Transverse colon (tissue), 4 donors: ENCODE results near the gene CD300A. TPM values are rescaled to one million over a fixed set of nuclear protein-coding genes. Genes with fewer than 3 reads are reported as not detected.

Experiments
- DNase-seq: peaks from one replicate; pipeline ENCODE4 v3.0.0-alpha.2; 2019
- H3K27ac ChIP-seq, 4 donors: fragments of 200-600 bp; sonication (generic); 2 replicates each; pipeline ENCODE4 v1.5.1; 2016 to 2018; ENCODE audit warnings: inconsistent platforms in 4 of 4
- H3K27me3 ChIP-seq: fragments of 200-600 bp; sonication (generic); 2 replicates; pipeline ENCODE4 v1.5.1; 2017; ENCODE audit warnings: inconsistent platforms
- H3K36me3 ChIP-seq, 4 donors: fragments of 200-600 bp; sonication (generic); 2 replicates each; pipeline ENCODE4 v1.5.1; 2017 to 2019; ENCODE audit warnings: inconsistent platforms in 4 of 4
- H3K4me1 ChIP-seq, 4 donors: fragments of 200-600 bp; sonication (generic); 2 replicates each; pipeline ENCODE4 v1.5.1; 2017 to 2020; ENCODE audit warnings: inconsistent platforms in 4 of 4
- H3K4me3 ChIP-seq, 4 donors: fragments of 200-600 bp; sonication (generic); 1 replicate in 1 of 4; 2 replicates in 3 of 4; pipeline versions ENCODE4 v1.5.1 to v1.6.1; 2017 to 2019; ENCODE audit warnings: inconsistent platforms in 4 of 4
- H3K9me3 ChIP-seq, 2 donors: fragments of 200-600 bp; sonication (generic); 2 replicates each; pipeline ENCODE4 v1.5.1; 2017 to 2019; ENCODE audit warnings: inconsistent platforms in 2 of 2
- EP300 ChIP-seq: sonication (generic); formaldehyde crosslinking; IDR thresholded peaks from one replicate; pipeline ENCODE4 v1.6.1; 2017; ENCODE audit warnings: antibody characterized with exemption, low read depth
- POLR2A ChIP-seq: fragments of 450-650 bp; IDR thresholded peaks from one replicate; pipeline ENCODE4 v1.6.1; 2016; ENCODE audit warnings: antibody characterized with exemption, mild to moderate bottlenecking, moderate library complexity
- POLR2AphosphoS5 ChIP-seq, 3 donors: sonication (generic); formaldehyde crosslinking; IDR thresholded peaks; one replicate each; pipeline ENCODE4 v1.6.1; 2016; ENCODE audit warnings: antibody characterized with exemption in 3 of 3
- WGBS, 2 donors: methylation state at CpG; one replicate each; pipeline ENCODE4 v1.1.5; 2018; ENCODE audit warnings: low coverage in 1 of 2; 5-methylcytosine and 5-hydroxymethylcytosine counted together
- in situ Hi-C, 4 donors: fragments of 200-750 bp; cut with MboI; loops; one replicate each; pipeline versions ENCODE4 v1.15.0 to v1.15.1; 2017; ENCODE audit warnings: low sequenced_read_pairs in 3 of 4, low pct_ligation_motif_present in 1 of 4, low pct_unique_long_range_greater_than_20kb in 1 of 4
- intact Hi-C: fragments of 100-400 bp; cut with DNase I; formaldehyde crosslinking; loops from one replicate; pipeline ENCODE4 v1.15.1; 2023; ENCODE audit warnings: low total_unique reads
- total RNA-seq, 4 donors: library from RNA; depleted of rRNA; stranded (reverse); fragments of >200 nt; gene quantifications; one replicate each; pipeline ENCODE4 v1.1.0, GENCODE V29; 2016
- TF ChIP-seq, protein P1 (sequence below), 5 experiments: fragments of 200-600 bp in 3 of 5; fragments of 450-650 bp in 2 of 5; sonication (generic) in 3 of 5; IDR thresholded peaks; 1 replicate in 2 of 5; 2 replicates in 3 of 5; pipeline ENCODE4 v1.5.1; 2016 to 2017; ENCODE audit warnings: antibody characterized with exemption in 5 of 5, inconsistent platforms in 3 of 5, mild to moderate bottlenecking in 2 of 5, moderate library complexity in 1 of 5

CD300A gene
- total RNA-seq, 4 donors from 2014 or later: 3.1 to 5.1 TPM; not detected in 2

DNA sequence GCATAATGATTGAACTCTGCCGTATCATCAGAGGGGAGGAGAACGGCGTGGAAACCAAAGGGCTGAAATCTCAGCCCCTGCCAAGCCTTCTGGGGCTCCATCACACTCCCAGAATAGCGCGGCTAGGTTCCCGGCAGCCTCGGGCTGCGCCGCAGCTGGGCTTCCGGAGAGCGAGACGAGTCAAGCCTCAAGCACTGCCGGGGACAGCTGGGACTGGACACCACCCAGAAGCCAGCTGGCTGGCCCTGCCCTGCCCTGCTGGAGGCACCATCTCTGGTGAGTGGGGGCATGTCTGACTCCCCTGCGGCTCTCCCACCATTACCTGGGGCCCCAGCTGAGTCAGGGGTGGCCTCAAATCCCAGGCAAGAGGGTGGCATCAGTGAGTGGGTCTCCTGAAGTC lies 41.8 kb upstream of the CD300A start:
- Histone ChIP-seq H3K27ac (no peak overlapping the region), H3K4me1 (peaks cover 11 to 41% (median 31%) of the 10 kb centered on the region in 4 donors)
- WGBS, 2 donors: 79% methylated on average over 14 of the region's 14 CpGs; no CpG with 5 or more reads in 1 of the 2 donors

DNA sequence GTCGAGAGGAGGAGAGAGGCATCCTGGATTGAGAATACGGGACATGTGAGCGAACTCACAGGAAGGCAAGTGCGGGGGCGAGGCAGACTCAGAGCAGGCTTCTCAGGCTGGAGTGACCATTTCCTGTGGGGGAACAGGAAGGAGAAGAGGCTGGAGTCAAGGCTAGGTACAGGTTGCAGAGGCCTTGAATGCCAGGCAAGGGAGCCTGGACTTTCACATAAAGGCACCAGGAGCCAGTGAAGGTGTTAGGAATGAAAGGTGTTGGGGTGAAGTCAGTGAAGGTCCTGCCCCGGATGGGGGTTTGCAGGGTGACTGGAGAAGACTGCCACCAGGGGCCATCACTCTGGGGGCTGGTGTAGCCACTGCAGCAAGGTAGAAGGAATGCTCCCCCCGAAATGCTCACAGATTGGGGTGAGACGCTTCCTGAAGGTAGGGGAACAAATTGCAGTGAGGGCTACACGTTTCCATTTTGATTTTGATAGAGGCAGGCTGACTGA lies 39.8 kb upstream of the CD300A start:
- no peak for DNase-seq
- intact Hi-C loops (no loop called here), in situ Hi-C loops (no loop called here)
- peaks cover 18 to 50% (median 38%) of the 10 kb centered on the region in 4 donors for H3K4me1 ChIP-seq
- TF ChIP-seq POLR2AphosphoS5 (IDR thresholded peaks at IDR 0.05): no peak
- TF ChIP-seq, protein P1, sequence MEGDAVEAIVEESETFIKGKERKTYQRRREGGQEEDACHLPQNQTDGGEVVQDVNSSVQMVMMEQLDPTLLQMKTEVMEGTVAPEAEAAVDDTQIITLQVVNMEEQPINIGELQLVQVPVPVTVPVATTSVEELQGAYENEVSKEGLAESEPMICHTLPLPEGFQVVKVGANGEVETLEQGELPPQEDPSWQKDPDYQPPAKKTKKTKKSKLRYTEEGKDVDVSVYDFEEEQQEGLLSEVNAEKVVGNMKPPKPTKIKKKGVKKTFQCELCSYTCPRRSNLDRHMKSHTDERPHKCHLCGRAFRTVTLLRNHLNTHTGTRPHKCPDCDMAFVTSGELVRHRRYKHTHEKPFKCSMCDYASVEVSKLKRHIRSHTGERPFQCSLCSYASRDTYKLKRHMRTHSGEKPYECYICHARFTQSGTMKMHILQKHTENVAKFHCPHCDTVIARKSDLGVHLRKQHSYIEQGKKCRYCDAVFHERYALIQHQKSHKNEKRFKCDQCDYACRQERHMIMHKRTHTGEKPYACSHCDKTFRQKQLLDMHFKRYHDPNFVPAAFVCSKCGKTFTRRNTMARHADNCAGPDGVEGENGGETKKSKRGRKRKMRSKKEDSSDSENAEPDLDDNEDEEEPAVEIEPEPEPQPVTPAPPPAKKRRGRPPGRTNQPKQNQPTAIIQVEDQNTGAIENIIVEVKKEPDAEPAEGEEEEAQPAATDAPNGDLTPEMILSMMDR (IDR thresholded peaks at IDR 0.05): no peak
- TF ChIP-seq EP300: no peak
- TF ChIP-seq POLR2A: no peak
- H3K9me3 ChIP-seq: no peaks in the 10 kb centered on the region
- H3K27me3 ChIP-seq: no peaks in the 10 kb centered on the region
- no peak overlapping the region for H3K4me3 ChIP-seq
- H3K36me3 ChIP-seq: no peaks in the 10 kb centered on the region
- WGBS, 2 donors: 78 to 88% methylated on average over 6 to 9 of the region's 9 CpGs
- peak overlapping the region; percentile 84 to 96 (median 92) for H3K27ac ChIP-seq

More for the DNA sequence above, 41.8 kb upstream of the CD300A start:
- Histone ChIP-seq H3K36me3 (no peaks in the 10 kb centered on the region), H3K9me3 (no peaks in the 10 kb centered on the region), H3K27me3 (no peaks in the 10 kb centered on the region), H3K4me3 (no peak overlapping the region)
- TF ChIP-seq POLR2AphosphoS5 (IDR thresholded peaks at IDR 0.05) (no peak), EP300 (no peak), POLR2A (no peak)
- TF ChIP-seq, protein P1 (IDR thresholded peaks at IDR 0.05): no peak
- DNase-seq: no peak
- in situ Hi-C loops: no loop called here
- intact Hi-C loops: no loop called here

DNA sequence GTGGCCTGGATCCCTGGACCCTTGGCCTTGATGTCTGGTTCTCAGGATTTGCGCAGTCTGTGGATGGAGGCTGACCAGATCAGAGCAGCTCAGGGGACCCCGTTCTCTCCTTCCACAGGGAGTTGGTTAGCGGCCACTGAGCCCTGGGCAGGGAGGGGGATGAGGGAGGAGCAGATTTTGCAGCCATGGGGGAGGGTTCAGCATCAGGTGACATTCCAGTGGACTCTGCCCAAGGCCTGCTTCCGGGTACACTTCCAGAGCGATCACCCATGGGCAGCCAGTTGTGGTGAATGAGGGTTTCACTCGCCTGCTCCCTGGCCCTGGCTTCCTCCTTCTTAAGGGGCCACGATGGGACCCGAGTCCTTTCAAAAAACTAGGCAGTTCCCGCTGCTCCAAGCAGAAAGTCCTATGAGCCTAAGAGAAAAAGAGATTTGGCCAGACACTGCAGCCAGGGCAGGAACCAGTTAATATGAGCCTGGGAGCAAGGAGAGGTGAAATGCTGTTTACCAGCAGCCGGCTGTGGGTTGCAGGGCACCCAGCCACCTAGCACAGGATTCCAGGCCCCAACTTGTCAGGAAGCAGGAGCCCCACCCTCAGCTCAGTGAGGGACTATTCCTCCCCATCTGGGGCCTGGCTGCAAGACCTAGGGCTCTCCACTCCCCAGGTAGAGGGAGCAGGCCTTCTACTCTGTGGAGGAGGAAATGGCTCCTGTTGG lies 39.2 kb upstream of the CD300A start:
- in situ Hi-C loops (no loop called here), intact Hi-C loops (no loop called here)
- Histone ChIP-seq H3K4me3 (no peak overlapping the region), H3K27me3 (no peaks in the 10 kb centered on the region), H3K4me1 (peaks cover 18 to 50% (median 41%) of the 10 kb centered on the region in 4 donors), H3K27ac (peak overlapping the region; percentile 84 to 96 (median 92)), H3K9me3 (no peaks in the 10 kb centered on the region), H3K36me3 (no peaks in the 10 kb centered on the region)
- WGBS, 2 donors: 57% methylated on average over 10 of the region's 10 CpGs; no CpG with 5 or more reads in 1 of the 2 donors
- peak; percentile 73 to 87 (median 87) for TF ChIP-seq POLR2AphosphoS5 (IDR thresholded peaks at IDR 0.05)
- TF ChIP-seq, protein P1 (IDR thresholded peaks at IDR 0.05): no peak
- peak; percentile 82 for TF ChIP-seq POLR2A
- peak; percentile 85 for DNase-seq

DNA sequence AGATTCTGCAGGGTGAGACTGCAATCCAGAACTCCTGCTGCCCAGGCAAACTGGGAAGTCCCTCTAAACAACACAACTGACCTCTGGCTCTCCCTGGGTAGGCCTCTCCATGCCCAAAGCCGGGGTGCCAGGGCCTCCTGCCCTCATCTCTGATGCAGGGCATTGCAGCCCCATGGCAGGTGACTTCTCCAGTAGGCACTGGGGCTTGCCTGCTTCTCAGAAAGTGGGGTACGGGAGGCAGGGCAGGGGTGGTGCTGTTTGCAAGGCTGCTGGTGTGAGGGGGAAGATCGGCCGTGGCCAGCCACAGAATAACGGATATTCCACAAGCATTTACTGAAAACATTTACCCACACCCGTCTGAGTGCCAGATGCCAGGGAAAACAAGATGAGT lies 38.7 kb upstream of the CD300A start:
- intact Hi-C loops: no loop called here
- no peaks in the 10 kb centered on the region for H3K9me3 ChIP-seq
- H3K27ac ChIP-seq: peak overlapping the region; percentile 84 to 96 (median 92)
- TF ChIP-seq POLR2AphosphoS5 (IDR thresholded peaks at IDR 0.05) (no peak), EP300 (no peak), POLR2A (no peak)
- TF ChIP-seq, protein P1 (IDR thresholded peaks at IDR 0.05): no peak
- H3K27me3 ChIP-seq: no peaks in the 10 kb centered on the region
- DNase-seq: no peak
- WGBS, 2 donors: 47% methylated on average over 6 of the region's 6 CpGs; no CpG with 5 or more reads in 1 of the 2 donors
- peaks cover 18 to 53% (median 43%) of the 10 kb centered on the region in 4 donors for H3K4me1 ChIP-seq
- in situ Hi-C loops: no loop called here
- no peak overlapping the region for H3K4me3 ChIP-seq
- no peaks in the 10 kb centered on the region for H3K36me3 ChIP-seq
